GM19099 (cell line): ENCODE results near the gene RAB44.

Experiments
- POLR2A ChIP-seq: IDR thresholded peaks from 3 replicates; pipeline ENCODE4 v1.6.1; 2011; ENCODE audit warnings: low read depth; ENCODE audit not compliant: insufficient read length; ENCODE audit errors: extremely low read depth

The RAB44 gene

DNA sequence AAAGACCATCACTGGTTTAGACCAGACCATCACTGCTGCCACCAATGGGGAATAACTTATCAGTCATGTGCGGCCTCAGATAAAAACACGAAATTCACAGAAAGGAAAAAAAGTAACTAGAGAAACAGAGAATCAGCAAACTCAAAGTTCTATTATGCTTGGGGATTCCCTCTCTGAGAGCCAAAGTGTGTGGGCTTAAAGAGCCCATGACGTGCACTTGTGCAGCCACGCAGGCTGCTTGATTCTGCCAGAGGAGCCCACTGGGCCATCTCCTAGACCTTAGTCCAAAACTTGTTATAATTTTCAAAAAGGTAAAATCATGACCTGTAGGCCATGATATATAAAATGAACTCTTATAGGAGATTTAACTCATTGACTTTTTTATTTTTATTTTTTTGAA lies 15.2 kb downstream of the RAB44 start:
- TF ChIP-seq POLR2A, result no peak

GRCh38 chr6:36713846-36714245 lies 16.2 kb downstream of the RAB44 start:
- TF ChIP-seq POLR2A, result no peak

- no peak for TF ChIP-seq POLR2A
Observed at GRCh38 chr6:36714511-36714910, 16.9 kb downstream of the RAB44 start.

- TF ChIP-seq POLR2A, result no peak
Observed at GRCh38 chr6:36715469-36715868, 17.8 kb downstream of the RAB44 start.

DNA sequence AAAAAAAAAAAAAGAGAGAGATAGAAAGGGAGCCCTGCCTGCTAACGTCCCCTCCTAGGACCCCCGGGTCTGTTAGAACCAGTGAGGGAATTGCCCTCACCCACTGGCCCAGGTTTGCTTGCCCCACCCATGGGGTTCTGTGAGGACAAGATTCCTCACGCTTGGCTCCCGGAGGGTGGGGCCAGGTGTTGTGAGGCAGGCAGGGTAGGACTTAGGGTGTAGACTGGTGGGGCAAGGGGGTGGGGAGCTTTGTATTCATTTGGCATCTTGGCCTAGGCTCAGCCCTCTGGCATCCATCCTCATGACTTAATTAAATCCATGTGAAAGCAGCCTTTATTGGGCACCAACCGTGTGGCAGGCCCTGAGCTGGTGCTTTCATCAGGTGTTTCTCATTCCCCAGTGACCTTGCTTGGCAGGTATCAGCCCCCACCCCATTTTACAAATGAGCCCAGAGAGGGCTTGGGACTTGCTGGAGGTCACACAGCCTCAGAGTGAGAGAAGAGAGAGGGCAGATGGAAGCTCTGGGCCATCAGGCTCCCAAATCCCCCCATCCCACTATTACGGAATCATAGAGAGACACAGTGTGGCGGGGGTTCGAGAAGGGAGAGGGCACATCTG lies 19.0 kb downstream of the RAB44 start:
- TF ChIP-seq POLR2A, result no peak

- no peak for TF ChIP-seq POLR2A
Observed at GRCh38 chr6:36717231-36717825, 19.7 kb downstream of the RAB44 start.

GRCh38 chr6:36717871-36718540 lies 20.4 kb downstream of the RAB44 start:
- no peak for TF ChIP-seq POLR2A

- no peak for TF ChIP-seq POLR2A
Observed at GRCh38 chr6:36718560-36718959, 20.9 kb downstream of the RAB44 start.

DNA sequence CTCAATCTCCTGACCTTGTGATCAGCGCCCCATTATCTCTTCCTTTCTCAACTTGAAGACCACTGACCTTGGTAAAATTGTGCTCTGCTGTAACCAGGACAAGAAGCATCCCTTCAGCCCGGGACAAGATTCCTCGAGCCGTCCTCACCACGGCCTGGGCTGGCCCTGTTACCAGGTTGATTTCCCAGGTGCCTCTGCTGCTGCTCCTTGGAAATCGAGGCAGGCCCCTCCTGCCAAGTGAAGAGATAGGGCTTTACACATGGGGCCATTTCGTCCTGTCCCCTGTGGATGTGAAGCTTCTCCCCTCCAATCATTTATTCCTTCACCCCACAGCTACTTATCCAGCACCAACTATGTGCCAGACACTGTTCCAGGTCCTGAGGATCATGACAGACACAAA lies 21.5 kb downstream of the RAB44 start:
- TF ChIP-seq POLR2A, result no peak

DNA sequence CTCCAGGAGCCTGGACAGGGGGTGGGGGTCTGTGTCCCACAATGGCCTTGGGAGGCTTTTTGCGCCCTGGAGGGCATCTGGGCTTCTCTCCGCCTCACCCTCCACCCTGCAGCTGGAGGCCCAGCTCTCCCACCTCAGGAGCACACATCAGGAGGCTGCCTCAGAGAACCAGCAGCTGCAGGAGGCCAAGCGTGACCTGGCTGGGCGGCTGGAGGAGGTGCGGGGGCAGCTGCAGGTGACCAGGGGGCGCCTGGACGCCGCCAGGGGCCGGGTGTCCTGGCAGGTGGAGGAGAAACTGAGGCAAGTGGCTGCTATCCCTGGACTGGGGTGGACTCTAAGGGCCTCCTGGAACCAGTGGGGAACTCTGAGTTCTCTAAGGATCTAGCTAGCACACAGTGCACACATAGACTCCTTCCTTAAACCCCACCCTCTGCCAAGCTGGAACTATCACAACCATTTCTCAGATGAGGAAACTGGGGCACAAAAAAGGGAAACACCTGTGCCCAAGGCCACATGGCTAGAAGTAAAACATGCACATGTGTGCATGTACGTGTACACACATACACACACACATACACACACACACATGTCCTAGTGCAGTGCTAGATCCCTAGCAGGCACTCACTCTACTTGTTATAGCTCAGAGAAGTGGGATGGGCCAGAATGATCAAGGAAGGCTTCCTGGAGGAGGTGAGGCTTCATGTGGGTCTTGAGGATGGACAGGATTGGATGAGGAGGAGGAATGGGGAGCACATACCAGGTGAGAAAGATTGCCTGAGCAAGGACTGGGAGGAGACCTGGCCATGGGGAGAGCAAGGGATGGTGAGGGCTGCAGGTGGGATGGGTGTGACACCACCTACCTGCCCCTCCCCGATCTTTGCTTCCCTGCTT lies 22.9 kb downstream of the RAB44 start:
- no peak for TF ChIP-seq POLR2A

DNA sequence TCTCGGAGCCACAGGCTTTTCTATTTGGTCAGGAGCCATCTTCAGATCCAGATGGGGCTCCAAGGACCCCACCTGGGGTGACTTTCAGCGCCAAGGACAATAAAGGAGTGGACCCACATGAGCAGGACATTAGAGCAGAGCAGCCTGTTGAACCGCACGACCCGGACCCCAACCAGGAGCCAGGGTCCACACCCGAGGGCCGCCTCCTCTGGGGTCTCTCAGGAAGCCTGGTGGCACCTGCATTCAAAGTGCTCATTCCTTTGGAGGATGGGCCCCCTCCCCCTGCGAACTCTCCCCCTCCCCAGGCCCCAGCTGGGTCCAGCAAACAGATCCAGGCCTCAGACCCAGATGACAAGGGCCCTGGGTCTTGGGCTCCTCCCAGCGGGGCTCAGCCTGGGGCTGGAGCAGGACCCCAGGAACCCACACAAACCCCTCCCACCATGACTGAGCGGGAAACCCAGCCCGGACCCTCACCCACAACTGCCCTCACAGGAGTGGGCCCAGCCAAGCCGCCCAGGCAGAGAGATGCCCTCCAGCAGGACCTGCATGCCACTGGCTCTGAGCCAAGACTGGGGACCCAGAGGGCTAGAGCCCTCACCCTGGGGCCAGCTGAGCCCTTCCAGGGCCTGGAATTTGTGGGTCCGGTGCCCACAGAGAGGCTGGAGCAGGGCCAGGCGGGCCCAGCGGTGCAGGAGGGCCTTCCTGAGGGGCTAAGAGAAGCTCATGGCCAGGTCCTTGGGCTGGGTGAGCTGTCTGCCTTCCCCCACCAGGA lies 23.9 kb downstream of the RAB44 start:
- no peak for TF ChIP-seq POLR2A

DNA sequence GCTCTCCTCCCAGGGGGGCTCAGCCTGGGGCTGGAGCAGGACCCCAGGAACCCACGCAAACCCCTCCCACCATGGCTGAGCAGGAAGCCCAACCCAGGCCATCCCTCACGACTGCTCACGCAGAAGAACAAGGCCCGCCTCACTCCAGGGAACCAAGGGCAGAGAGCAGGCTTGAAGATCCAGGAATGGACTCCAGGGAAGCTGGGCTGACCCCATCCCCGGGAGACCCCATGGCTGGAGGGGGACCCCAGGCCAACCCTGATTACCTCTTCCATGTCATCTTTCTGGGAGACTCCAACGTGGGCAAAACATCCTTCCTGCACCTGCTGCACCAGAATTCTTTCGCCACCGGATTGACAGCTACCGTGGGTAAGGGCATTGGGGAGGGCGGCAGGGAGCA lies 24.7 kb downstream of the RAB44 start:
- TF ChIP-seq POLR2A, result no peak

DNA sequence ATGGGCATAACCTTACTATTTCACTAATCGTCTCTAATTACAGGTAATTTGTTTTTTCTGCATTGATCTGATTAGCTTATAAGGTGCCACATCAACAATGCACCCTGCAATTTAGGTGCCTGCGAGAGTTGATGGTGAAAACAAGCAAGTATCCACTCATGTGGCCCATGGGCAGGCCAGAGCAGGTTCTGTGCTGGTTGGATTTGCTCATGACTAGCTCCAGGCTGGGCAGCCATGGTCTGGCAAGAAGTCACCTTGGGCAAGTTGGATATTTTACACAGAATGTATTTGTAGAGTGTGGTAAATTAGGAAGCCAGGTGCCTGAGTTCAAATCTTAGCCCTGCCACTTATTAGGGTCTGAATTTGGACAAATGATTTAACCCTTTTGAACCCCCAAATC lies 25.3 kb downstream of the RAB44 start:
- TF ChIP-seq POLR2A, result no peak

- TF ChIP-seq POLR2A, result no peak
Observed at GRCh38 chr6:36724514-36725390, 27.1 kb downstream of the RAB44 start.

GRCh38 chr6:36725581-36725980 lies 28.0 kb downstream of the RAB44 start:
- TF ChIP-seq POLR2A, result no peak
